Placental pericyte (primary cell): Measurements from ENCODE around the gene CEP97. TPM values are rescaled to one million over a fixed set of nuclear protein-coding genes. Genes with fewer than 3 reads are reported as not detected.

Experiments
- total RNA-seq: library from RNA; depleted of rRNA; stranded (reverse); fragments of >200 nt; gene quantifications from 2 replicates; pipeline ENCODE4 v1.2.3, GENCODE V29; 2012

The CEP97 gene
- total RNA-seq = 8.3 and 24.6 TPM in 2 replicates

GRCh38 chr3:101724329-101725193 is at the start of gene CEP97:
Gene CEP97 (plus strand): TSS chr3:101724614. CDS start chr3:101724677, 63 bp downstream.

GRCh38 chr3:101676765-101677435 is 47.5 kb upstream of the CEP97 start, which contains the start of gene ZBTB11:
Gene ZBTB11 (minus strand): TSS chr3:101677132. CDS start chr3:101676914, 218 bp downstream.

GRCh38 chr3:101779047-101779821 is 54.8 kb downstream of the CEP97 start, which contains the start of gene NXPE3:
Gene NXPE3 (plus strand): TSS chr3:101779211. CDS start chr3:101785597, 6,386 bp downstream.

Other genes with a start within 250 kb of the CEP97 start
- 10.6 and 11.4 TPM in 2 replicates for gene SENP7, start 211.4 kb upstream of the CEP97 start, total RNA-seq
- gene TRMT10C, start 162.7 kb upstream of the CEP97 start, total RNA-seq = 17.7 and 27.6 TPM in 2 replicates
- 82.7 and 85.8 TPM in 2 replicates for gene PCNP, start 150.4 kb upstream of the CEP97 start, total RNA-seq
- 18.8 and 30.4 TPM in 2 replicates for gene ZBTB11, start 47.5 kb upstream of the CEP97 start, total RNA-seq
- 1,135 and 1,308 TPM in 2 replicates for gene RPL24, start 37.9 kb upstream of the CEP97 start, total RNA-seq
- 10.9 and 16.8 TPM in 2 replicates for gene NXPE3, start 54.6 kb downstream of the CEP97 start, total RNA-seq
- gene NFKBIZ, start 124.9 kb downstream of the CEP97 start, total RNA-seq = 90.3 and 165 TPM in 2 replicates